HG03460 (cell line): Measurements from ENCODE around the gene HPSE2.
"Not testable (repeated sequence)": the region's sequence is repeated elsewhere in the genome, so short reads cannot be mapped to it uniquely, and the experiment has no call there.

Experiments used
- ATAC-seq: cut with Tn5 transposase; IDR thresholded peaks from one replicate; pipeline ENCODE4 v1.9.1; 2021; ENCODE audit not compliant: unreplicated experiment

Gene HPSE2

DNA sequence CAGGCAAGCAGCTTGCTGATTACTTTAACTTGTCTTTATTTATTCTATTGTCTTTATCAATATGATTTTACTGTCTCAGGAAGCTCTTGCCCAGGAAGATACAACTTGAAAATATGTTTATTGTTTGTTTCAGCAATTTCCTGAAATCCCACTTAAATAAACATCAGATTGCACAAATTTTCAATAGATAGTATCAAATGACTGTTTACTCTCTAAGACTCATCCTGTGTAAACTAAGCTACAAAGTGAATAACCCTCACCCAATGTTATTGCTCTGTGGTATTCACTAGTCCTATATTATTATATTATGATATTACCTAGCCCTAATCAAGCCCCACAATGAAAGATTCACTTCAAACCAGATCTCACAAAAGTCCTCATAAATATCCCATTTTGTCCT lies 658.5 kb downstream of the HPSE2 start:
- no peak for ATAC-seq

DNA sequence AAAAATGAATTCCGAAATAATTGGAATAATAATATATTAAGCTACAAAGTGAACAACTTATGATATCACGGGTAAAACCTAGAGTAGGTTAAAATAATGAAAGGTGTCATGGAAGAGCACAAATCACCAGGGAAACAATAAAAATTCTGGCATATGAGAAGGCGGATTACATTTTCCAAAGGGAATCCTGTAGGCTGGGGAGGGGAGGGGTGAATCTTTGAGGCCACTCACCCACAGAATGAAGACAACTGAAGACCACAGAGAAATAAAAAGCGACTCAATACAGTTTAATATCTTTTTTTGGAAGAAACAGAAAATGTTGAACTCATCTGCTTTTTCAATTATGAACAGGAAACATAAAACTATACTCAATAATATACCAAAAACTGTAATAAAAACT lies 659.6 kb downstream of the HPSE2 start:
- no peak for ATAC-seq

DNA sequence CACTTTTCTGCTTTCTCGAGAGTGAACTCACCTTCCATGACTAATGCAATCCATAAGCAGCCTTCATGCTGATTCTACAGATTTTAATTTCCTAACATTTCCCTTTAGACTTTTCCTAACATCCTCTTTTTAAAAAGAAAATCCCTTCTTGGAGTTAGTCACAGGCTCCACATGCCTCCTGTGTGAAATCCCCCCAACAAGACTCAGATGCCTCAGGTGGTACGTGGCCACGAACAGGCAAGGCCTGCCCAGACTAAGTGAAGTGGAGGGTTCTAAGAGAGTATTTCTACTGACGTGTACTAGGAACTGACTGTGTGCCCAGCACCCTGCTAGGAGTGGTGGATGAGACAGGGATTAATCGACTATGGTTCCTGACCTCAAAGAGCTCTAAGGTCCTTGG lies 663.1 kb downstream of the HPSE2 start:
- no peak for ATAC-seq

DNA sequence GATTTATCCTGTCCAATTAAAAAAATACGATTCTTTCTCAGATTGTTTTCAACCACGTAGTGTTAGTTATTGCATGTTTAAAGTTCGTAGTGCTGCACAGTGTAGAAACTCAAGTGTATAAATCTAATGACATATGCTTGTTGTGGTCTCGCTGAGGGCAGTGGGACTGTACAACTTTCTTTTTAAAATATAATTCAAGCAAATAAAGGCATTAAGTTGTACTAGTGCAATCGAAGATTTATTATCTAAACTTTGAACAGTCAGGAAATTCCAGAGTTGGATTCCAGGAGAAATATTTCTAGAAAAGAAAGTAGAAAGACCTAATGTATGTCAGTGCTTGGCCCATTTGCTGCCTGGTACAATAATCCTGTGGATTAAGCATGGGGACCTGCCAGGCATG lies 664.8 kb downstream of the HPSE2 start:
- no peak for ATAC-seq

DNA sequence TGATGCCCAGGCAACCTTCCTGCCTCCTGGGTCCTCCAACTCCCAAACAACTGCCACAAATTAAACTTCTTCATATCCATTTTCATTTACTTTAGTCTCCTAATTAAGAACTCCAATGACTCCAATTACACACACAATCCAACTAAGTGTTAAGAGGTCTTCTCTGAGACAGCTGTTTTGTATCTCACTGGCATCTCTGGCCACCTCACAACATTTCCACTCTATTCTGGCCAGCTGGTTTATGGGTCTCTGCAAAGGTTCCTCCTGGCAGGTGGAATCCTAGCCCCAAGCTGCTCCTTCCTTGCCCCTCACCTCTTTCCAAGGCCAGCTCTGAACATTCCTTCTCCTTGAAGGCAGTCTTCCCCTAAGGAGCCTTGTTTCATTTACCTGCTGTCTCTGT lies 665.8 kb downstream of the HPSE2 start:
- no peak for ATAC-seq

DNA sequence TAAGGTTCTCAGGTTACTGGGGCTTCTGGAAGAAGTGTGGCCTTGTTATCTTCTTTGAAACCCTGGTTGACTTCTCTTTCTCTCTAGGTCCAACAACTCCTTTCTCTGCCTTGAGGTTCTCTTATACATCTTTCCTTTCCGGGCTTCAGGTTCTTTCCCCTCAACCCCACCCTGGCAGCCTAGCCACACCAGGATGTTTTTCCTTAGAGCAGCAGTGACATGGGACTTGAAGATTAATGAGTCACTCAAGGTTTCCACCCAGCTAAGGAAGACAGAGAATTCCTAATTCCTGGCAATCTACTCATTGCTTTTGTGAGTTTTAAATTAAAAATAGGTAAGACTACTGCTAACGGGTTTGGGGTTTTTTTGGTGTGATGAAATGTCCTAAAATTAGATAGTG lies 667.1 kb downstream of the HPSE2 start:
- no peak for ATAC-seq

DNA sequence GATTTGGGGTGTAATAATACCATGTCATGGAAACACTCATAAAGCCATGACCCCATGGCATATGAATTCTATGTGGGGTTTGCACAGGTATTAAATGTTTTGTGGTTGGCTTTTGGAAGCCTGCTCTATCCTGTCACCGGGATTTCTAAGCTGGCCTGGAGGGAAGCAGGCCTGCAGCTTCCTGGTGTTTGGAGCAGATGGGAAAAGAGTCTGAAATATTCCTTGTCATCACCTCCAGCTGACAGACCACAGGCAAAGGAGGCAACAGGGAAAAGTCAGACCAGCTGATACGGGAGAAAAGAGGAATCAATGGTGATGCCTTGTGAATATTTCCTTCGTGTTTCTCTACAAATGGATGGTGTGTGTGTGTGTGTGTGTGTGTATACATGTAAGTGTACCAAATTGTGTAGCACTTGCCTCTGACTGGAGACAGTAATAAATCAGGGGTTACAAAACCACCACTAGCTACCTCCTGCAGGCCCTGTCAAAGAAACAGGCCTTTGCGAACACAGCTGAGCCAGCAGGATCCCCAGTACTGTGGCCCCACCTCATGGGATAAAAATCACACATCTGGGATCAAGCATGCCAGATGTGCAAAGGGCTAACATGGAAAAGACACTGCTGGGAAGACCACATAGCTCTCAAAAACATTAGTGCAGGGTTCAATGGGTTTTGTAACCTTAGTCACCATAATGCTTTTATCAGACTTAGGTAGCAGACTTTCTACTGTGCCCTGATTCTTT lies 668.1 kb downstream of the HPSE2 start:
- no peak for ATAC-seq

DNA sequence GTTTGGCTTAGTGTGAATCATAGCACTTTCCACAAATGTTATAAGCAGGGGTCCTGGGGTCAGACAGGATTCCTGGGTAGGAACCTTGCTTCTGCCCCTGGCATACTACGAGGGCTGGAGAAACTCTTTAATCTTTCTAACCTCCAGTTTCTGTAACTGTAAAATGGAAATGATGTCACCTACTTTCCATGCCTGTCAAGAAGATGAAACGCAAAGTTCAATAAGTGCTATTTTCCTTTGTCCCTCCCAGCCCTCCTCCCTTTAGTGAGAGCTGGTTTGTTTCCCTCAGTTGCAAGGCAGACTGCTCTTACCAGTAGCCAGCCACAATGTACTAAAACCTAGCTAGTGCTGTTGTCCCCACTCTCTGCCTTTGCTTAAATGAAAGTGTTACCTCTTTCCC lies 671.8 kb downstream of the HPSE2 start:
- no peak for ATAC-seq

DNA sequence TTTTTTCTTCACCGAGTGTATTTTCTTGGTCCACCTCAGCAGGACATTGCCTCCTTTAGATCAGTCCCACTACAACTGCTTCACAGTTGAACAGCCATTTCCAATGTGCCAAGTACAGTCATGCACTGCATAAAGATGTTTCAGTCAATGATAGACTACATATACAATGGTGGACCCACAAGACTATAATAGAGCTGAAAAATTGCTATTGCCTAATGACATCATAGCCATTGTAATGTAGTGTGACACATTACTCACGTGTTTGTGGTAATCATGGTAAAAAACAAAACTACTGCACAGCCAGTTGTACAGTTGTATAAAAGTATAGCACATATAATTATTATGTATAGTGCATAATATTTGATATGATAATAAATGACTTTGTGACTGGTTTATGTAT lies 675.1 kb downstream of the HPSE2 start:
- no peak for ATAC-seq

DNA sequence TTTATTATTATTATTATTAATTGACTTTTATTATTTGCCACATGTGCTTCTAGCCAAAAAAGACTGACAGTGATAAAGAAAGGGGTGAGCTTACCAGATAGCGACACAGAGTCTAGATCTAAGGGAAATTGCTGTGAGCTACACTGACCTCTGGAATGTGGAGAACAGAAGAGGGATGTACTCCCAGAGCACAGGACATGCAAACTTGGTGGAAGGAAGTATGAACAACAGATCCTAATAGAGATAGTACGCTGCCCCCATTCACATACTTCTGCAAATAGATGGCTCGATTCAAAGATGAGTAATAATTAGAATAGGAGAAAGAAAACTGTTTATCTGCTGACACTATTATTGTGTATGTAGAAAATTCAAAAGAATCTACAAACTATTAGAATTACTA lies 679.6 kb downstream of the HPSE2 start:
- no peak for ATAC-seq

DNA sequence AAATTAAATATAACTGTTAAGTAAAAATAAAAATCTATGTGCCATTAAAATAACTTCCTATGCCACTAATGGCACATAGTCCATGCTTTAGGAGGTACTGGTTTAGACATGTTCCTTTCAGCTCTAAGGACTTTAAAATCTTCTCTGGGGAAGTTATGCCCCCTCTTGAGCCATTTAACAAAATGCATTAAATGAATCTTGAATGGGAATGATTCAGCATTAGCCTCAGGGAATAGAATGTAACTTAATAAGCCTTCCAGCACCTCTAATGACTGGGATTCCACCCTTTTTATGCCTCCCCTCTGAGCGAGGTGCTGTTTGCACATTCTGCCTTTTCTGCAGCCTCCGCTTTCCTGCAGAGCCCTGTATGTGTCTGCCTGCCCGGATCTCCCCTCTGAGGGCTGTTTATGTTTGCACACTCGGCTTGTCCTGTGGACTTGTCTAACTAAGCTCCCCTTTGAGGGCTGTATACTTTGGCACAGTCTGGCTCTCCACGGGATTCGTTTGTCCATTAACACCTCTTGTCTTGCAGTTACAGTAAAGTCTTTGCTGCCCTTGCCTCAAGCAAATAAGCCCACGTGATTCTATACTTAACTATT lies 680.5 kb downstream of the HPSE2 start:
- ATAC-seq, result no peak

DNA sequence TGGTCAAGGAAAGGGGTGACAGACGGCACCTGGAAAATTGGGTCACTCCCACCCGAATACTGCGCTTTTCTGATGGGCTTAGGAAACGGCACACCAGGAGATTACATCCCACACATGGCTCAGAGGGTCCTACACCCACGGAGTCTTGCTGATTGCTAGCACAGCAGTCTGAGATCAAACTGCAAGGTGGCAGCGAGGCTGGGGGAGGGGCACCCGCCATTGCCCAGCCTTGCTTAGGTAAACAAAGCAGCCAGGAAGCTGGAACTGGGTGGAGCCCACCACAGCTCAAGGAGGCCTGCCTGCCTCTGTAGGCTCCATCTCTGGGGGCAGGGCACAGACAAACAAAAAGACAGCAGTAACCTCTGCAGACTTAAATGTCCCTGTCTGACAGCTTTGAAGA lies 694.1 kb downstream of the HPSE2 start:
- not testable (repeated sequence) for ATAC-seq

DNA sequence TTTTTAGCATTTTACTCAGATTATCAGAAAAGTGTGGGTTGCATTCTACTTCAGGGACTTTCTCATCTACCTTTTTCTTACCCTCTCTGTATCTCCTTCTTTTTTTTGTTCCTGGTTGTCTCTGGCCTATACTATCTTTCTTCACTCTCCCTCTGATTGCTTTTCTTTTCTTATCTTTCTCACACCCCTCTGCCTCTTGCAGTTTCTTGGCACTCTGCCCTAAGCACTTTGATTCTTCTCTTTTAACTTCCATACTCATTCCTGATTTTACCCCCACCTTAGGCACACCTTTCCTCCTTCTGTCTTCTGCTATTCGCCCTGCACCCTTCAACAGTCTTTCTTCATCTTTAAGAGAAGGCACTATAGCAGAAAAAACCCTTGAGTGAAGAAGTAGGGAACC lies 696.1 kb downstream of the HPSE2 start:
- no peak for ATAC-seq

DNA sequence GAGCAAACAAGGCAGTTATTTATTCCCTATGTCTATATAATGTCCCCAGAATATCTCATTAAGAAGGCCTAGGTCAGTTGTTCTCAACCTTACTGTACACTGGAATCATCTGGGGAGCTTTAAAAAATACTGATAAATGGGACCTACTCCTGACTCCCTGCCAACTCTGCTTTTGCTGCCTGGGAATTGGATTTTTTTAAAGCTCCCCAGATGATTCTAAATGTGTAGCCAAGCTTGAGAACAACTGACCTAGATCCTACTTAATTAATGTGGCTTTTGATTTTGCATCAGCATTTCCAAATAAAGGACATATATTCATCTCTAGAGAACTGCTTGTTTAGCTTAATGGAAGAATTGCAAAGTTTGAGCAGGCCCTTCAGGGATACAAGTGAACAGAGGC lies 697.2 kb downstream of the HPSE2 start:
- ATAC-seq, result no peak

DNA sequence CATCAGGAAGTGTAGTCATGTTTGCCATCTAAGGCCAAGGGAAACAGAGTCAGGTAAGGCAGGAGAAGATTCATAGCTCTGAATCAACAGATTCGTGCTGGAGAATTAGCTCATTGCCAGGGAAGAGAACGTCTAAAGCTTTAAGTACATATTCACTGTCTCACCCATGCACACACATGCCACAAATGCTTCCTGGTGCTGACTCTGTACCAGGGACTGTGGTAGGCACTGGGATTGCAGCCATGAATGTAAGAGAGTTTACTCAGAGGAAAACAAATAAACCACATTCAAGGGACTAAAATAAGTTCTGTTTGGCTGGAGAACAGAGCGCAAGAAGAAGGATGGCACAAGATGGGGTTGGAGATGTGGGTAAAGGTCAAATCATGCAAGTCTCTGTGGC lies 699.1 kb downstream of the HPSE2 start:
- ATAC-seq, result no peak

DNA sequence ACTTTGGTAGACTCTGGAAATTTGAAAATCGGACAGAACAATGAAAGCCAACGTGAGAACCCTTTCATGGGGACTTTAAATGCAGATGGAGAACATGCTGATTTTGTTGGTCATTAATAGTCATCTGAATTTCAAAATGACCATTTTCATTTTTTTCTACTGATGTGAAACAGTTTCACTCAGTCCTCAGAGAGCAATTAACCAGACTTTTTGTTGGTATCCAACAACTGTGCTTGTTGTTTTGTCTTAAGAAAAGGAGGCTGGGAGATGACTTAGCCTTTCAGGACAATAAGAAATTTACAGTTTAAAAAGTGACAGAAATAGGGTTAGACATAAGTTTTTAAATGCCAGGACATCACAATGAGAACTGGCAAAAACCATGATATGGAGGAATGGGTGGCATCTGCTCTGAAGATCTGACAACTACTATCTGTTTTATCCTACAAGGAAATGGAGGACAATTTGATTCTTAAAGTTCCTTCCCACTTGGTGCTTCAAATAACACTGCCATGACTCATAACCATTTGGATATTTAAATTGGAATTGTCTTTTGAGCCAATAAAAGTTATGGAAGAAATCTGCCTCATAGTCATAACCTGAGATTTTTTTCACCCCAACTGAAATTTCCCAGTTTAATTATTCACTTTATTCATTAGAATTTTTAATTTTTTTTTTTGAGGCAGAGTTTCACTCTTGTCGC lies 701.8 kb downstream of the HPSE2 start:
- no peak for ATAC-seq

DNA sequence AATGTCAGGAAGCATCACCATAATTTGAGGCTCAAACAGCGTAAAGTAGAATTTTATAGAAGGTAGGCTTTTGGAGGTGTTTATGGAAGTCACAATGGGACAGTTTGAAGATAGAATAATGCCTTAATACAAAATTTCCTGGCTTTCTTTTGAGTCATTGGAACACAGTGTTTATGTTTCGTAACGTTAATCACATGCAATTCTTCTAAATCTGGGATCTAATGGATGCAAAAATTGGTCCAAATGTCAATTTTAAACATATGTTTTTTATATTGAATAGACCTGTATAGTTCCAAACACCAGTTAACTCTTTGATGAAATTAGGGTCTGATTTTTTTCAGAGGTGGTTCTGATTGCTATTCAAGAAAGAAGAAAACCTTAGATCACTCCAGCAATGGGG lies 702.4 kb downstream of the HPSE2 start:
- no peak for ATAC-seq

DNA sequence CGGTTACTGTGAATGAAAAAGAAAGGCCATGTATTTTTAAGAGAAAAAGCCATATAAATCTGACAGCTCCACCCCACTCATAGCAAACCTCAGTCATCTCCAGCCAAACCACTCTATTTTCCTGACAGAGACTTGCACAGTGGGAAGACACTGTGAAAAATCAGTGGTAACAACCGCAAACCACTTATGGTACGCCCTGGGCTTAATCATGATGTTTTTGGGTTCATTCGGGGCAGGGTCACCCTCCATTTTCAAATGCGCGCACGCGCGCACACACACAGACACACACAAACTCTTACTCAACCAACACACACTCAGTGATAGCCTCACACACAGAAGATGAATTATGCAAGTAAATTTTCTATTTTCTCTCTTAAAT lies 706.9 kb downstream of the HPSE2 start:
- ATAC-seq, result no peak

DNA sequence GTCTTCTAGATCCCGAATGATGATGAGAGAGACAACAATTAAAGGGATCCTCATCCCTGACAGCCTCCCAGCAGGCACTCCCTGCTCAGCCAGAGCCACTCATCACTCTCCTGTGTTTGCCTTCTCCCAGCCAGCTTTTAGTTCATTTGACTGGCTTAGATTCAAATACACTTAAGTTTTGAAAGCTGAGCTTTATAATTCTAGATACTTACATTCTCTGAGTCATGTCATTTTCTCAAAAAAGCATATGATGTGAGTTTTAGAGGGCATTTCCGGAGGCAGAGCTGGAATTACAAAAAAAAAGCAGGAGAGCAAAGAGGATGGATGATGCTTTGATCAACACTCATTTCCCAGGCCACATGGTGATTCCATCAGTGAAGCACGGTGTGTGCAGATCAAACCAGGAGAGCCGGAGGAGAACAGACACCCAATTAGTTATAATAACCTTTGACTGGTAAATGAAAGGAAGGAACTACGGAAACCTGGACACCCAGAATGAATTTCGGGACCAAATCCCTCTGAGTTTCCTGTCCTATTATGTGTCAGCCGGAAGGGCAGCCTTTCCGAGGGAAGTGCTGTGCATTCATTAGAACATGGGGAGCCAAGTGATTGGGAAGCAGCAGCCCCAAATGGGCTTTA lies 707.4 kb downstream of the HPSE2 start:
- ATAC-seq, result no peak

DNA sequence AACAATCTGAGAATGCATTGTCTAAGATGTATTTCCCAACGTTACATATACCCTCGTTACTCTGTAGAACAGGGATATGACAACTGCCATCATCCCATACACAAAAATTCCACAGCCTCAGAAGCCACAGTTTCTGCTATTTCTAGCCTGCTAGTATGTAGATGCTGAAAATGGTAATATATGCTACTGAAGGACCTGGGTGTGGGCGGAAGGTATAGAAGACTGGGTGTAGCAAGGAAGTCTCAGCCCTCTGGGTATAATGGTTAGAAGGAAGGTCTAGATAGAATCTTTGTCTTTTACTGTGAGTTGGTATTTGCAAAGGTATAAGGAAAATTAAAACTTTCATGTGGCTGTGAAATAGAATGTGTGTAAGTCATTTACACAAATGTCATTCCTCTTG lies 709.7 kb downstream of the HPSE2 start:
- ATAC-seq, result no peak

DNA sequence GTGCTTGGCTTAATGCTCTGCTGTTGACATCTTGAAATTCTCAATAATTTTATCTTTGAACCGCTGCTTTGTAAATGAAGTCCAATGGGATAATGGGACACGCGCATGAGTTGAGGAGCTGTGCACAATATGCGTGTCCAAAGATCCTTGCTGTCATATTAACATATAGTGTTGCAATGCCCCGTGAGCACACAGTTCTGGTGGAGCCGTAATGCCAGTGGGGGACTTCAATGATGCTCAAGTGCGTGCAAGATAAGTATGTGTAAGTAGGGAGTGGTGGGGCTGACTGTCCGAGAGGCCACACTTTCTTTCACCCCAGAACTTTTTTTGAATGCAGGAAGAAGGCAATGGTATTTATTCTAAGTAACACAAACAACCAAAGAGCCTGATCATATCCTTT lies 711.5 kb downstream of the HPSE2 start:
- no peak for ATAC-seq

DNA sequence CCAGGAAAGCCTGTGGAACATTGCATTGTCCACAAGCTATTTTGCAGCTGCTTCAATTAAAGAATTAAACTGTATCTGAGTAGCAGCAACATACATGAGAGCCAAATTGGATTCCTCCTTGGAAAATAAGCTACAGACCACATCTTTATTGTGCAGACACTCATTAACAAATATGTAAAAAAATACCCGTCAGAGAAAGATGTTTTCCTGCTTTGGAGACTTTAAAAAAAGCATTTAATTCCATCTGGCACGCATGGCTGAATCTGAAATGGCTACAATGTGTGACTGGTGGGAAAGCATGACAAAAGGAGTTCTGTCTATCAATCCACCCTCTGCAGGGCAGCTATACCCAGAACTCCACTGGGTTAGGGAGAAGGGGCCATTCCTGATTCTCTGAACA lies 715.8 kb downstream of the HPSE2 start:
- ATAC-seq, result no peak
